Fibroblast of the aortic adventitia (primary cell): ENCODE results near the gene MISP3. TPM values are rescaled to one million over a fixed set of nuclear protein-coding genes. Genes with fewer than 3 reads are reported as not detected.
A peak's percentile ranks its signal among the peaks of the same experiment; 100 is the strongest.
"Not testable (repeated sequence)": the region's sequence is repeated elsewhere in the genome, so short reads cannot be mapped to it uniquely, and the experiment has no call there.

ENCODE experiments used
- DNase-seq: peaks from one replicate; pipeline ENCODE4 v3.0.0-alpha.2; 2010; ENCODE audit warnings: low read depth
- H3K4me3 ChIP-seq: 2 replicates; pipeline ENCODE4 v1.5.1; 2011; ENCODE audit warnings: low read depth, mild to moderate bottlenecking, control low read depth, low read length, moderate library complexity
- total RNA-seq: library from RNA; depleted of rRNA; stranded (reverse); fragments of >200 nt; gene quantifications from 2 replicates; pipeline ENCODE4 v1.2.3, GENCODE V29; 2012; ENCODE audit warnings: low replicate concordance
- TF ChIP-seq, protein P1 (sequence below): IDR thresholded peaks from 2 replicates; pipeline ENCODE4 v1.5.1; 2011; ENCODE audit warnings: mild to moderate bottlenecking, low read length, control low read depth, inconsistent platforms; ENCODE audit not compliant: insufficient read depth

The MISP3 gene
- total RNA-seq, result 0.72 TPM in 1 of 2 replicates, not detected in the other

DNA sequence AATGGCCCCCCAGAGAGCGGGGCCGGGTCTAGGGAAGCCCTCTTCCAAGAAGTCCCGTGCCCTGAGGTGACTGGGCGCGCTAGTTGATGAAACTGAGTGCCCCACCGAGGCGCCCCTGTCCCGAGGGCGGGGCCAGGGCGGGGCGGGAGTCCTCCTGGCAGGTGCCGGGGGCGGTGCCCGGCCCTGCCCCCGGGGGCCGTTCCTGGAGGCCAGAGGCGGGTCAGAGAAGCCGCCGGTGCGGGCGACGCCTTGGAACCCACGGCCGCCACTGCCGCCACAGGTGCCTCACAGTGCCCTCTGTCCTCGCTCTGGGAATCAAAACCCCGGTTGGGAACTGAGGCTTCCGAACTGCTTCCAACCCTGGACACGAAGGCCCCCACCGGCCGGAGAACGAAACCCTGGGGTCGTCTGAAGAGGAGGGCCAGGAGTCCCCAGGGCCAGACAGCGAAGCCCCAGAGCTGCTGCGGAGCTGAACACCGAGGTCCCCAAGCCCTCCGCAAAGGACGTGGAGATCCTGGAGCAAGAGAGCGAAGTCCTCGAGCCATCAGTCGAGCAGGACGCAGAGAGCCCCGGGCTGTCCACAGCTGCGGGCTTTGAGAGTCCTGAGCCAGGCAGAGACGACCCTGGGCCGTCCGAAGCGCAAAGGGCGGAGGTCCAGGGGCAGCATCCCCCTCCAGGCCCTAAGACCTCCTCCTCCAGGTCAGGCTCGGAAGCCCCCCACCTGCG is at the start of gene MISP3:
MISP3 (plus strand) TSS at position 252 of the 726 bp plus-strand sequence. CDS start 524 bp downstream, outside the sequence.
- peak; percentile 22 for DNase-seq
- TF ChIP-seq, protein P1, sequence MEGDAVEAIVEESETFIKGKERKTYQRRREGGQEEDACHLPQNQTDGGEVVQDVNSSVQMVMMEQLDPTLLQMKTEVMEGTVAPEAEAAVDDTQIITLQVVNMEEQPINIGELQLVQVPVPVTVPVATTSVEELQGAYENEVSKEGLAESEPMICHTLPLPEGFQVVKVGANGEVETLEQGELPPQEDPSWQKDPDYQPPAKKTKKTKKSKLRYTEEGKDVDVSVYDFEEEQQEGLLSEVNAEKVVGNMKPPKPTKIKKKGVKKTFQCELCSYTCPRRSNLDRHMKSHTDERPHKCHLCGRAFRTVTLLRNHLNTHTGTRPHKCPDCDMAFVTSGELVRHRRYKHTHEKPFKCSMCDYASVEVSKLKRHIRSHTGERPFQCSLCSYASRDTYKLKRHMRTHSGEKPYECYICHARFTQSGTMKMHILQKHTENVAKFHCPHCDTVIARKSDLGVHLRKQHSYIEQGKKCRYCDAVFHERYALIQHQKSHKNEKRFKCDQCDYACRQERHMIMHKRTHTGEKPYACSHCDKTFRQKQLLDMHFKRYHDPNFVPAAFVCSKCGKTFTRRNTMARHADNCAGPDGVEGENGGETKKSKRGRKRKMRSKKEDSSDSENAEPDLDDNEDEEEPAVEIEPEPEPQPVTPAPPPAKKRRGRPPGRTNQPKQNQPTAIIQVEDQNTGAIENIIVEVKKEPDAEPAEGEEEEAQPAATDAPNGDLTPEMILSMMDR, result peak; percentile 18
- H3K4me3 ChIP-seq, result peak within 1 kb of the TSS; percentile 80

DNA sequence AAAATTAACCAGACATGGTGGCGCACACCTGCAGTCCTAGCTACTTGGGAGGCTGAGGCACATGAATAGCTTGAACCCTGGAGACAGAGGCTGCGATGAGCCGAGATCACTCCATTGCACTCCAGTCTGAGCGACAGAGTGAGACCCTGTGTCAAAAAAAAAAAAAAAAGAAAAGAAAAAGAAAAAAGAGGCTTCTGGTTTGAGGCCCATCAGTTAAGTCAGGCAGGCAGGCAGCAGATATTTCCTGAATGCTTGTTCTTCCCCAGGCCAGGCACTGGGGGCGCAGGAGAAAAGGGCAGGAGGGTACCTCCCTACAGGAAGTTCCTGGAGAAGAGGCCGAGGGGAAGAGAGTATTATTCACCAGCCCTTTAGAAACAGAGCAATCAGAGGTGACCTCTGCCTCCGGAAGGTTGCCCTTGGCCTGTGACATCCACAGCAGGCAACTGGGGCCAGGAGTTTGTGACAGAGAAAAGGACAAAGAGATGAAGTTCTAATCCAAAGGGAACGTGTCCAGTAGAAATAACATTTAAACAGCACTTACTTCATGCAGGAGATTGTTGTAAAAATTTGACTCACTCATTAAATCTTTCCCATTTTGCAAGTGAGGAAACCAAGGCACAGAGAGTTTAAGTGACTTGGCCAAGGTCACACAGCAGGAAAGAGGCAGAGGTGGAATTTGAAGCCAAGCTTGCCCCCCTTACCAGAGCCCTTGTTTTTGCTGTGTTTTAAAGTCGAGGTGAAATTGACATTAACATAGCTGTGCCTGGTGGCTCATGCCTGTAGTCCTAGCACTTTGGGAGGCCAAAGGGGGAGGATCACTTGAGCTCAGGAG is 49.0 kb upstream of the MISP3 start:
- TF ChIP-seq, protein P1, result peak; percentile 62
- no peak overlapping the region for H3K4me3 ChIP-seq
- peak; percentile 53 for DNase-seq

DNA sequence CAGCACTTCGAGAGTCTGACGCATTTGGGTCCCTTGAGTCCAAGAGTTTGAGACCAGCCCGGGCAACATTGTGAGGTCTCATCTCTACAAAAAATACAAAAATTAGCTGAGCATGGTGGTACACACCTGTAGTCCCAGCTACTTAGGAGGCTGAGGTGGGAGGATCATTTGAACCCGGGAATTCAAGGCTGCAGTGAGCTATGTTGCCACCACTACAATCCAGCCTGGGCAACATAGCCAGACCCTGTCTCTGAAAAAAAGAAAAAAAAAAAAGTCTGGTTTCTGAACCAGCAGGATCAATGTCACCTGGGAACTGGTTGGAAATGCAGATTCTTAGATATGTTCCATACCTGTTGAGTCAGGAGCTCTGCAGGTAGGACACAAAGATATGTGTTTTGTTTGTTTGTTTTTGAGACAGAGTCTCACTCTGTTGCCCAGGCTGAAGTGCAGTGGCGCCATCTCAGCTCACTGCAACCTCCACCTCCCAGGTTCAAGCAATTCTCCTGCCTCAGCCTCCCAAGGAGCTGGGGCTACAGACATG is 45.9 kb upstream of the MISP3 start:
- not testable (repeated sequence) for H3K4me3 ChIP-seq

DNA sequence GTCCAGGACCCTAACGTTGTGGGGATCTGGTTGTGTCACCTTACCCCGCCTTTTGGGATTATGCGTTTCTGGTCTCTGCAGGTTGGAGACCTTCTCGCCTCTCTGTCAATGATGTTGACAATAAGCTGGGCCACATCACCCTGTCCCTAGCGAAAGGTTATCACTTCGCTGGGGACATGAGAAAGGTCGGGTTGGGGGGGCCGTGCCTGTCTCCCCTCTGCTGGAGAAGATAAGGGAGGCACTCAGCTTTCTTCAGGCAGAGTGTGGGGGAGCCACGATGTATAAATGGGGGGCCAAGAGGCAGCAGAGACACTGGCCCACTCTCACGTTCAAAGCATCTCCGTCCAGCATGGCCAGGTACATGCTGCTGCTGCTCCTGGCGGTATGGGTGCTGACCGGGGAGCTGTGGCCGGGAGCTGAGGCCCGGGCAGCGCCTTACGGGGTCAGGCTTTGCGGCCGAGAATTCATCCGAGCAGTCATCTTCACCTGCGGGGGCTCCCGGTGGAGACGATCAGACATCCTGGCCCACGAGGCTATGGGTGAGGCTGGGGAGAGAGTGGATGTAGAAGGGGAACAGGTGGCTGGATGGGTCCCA is 44.6 kb upstream of the MISP3 start, which contains the start of gene RLN3:
RLN3 (plus strand) TSS at position 293 of the 595 bp plus-strand sequence; CDS start at position 350, 57 bp downstream.
- TF ChIP-seq, protein P1, result no peak
- DNase-seq, result no peak
- no peak within 1 kb of the TSS for H3K4me3 ChIP-seq

More for the DNA sequence above, 45.9 kb upstream of the MISP3 start:
- not testable (repeated sequence) for DNase-seq

DNA sequence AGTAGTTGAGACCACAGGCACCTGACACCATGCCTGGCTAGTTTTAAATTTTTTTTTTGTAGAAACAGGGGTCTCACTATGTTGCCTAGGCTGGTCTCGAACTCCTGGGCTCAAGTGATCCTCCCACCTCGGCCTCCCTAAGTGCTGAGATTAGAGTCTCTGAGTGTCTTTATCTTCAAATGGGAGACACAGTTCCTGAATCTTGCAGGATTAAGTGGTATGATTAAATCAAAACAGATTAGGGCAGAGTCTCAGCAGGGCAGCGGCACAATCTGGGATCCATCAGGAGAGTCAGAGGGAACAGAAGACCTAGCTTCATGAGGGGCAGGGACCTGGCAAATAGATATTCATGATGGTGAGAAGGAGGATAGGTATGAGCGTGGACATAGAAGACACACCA is 43.7 kb upstream of the MISP3 start:
- DNase-seq, result no peak
- TF ChIP-seq, protein P1, result no peak
- H3K4me3 ChIP-seq, result no peak overlapping the region

DNA sequence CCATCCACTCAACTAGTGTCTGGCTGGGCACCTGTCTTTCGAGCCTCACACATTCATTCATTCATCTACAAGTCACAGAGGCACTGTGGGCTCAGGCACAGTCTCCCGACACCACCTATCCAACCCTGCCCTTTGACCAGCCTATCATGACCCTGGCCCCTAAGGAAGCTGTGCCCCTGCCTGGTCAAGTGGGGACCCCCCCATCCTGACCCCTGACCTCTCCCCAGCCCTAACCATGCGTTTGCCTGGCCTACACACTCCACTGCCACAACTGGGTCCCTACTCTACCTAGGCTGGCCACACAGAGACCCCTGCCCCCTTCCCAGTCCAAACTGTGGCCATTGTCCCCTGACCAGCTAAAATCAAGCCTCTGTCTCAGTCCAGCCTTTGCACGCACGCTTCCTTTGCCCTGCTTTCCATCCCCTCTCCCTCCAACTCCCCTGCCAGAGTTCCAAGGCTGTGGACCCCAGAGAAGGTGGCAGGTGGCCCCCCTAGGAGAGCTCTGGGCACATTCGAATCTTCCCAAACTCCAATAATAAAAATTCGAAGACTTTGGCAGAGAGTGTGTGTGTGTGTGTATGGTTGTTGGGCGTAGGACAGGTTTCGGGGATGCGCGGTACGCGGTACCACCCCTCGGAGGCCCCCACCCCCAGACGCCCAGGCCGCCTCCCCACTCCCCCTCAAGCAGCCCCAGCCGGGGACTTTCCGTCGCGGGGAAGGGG is 41.4 kb upstream of the MISP3 start:
- no peak for DNase-seq
- H3K4me3 ChIP-seq, result peak overlapping the region; percentile 67
- TF ChIP-seq, protein P1, result no peak
